ENCODE results near the gene CHD2. TPM values are rescaled to one million over a fixed set of nuclear protein-coding genes. Genes with fewer than 3 reads are reported as not detected.
A peak's percentile ranks its signal among the peaks of the same experiment; 100 is the strongest.

CHD2 gene
- polyA plus RNA-seq, 1 experiment, result 62.6 TPM

- CTCF ChIA-PET, result no interaction called here
Measured at GRCh38 chr15:92878593-92879053, 21.5 kb upstream of the CHD2 start.

GRCh38 chr15:92879949-92880725 is 20.0 kb upstream of the CHD2 start:
- Histone ChIP-seq H3K9me3 (ENCODE audit: control insufficient read depth, insufficient read depth, low read length) (no peaks in the 10 kb centered on the region), H3K27me3 (ENCODE audit: control insufficient read depth, insufficient read depth, low read length) (no peaks in the 10 kb centered on the region), H3K4me3 (ENCODE audit: low read depth, low read length) (no peak overlapping the region), H3K27ac (ENCODE audit: low read depth, low read length) (no peak overlapping the region)
- ChIA-PET POLR2A (interaction anchor here (0.6 kb wide), 1 partner anchor 60 kb away, joined by 3 read pairs; no protein-coding TSS in a partner anchor), CTCF (interaction anchor here (1.0 kb wide), 1 partner anchor 83 kb away, joined by 3 read pairs; no protein-coding TSS in a partner anchor)
- no peak for DNase-seq (ENCODE audit: low read depth, low spot score)
- TF ChIP-seq CTCF (IDR thresholded peaks at IDR 0.05; ENCODE audit: low read depth, low read length), result no peak

More at GRCh38 chr15:92878593-92879053, 21.5 kb upstream of the CHD2 start:
- H3K9me3 ChIP-seq (ENCODE audit: control insufficient read depth, insufficient read depth, low read length), result no peaks in the 10 kb centered on the region
- H3K27ac ChIP-seq (ENCODE audit: low read depth, low read length), result no peak overlapping the region
- DNase-seq (ENCODE audit: low read depth, low spot score), result no peak
- no peaks in the 10 kb centered on the region for H3K27me3 ChIP-seq (ENCODE audit: control insufficient read depth, insufficient read depth, low read length)
- TF ChIP-seq CTCF (IDR thresholded peaks at IDR 0.05; ENCODE audit: low read depth, low read length), result no peak
- H3K4me3 ChIP-seq (ENCODE audit: low read depth, low read length), result no peak overlapping the region
- POLR2A ChIA-PET, result no interaction called here

GRCh38 chr15:92880796-92881195 is 19.3 kb upstream of the CHD2 start:
- no peaks in the 10 kb centered on the region for H3K27me3 ChIP-seq (ENCODE audit: control insufficient read depth, insufficient read depth, low read length)
- POLR2A ChIA-PET, result interaction anchor here (2.6 to 2.9 kb wide), 3 partner anchors 21 to 58 kb away, joined by 20 to 98 read pairs (median 63); partner anchors contain the start of gene CHD2
- H3K4me3 ChIP-seq (ENCODE audit: low read depth, low read length), result no peak overlapping the region
- H3K27ac ChIP-seq (ENCODE audit: low read depth, low read length), result no peak overlapping the region
- DNase-seq (ENCODE audit: low read depth, low spot score), result no peak
- H3K9me3 ChIP-seq (ENCODE audit: control insufficient read depth, insufficient read depth, low read length), result no peaks in the 10 kb centered on the region
- TF ChIP-seq CTCF (IDR thresholded peaks at IDR 0.05; ENCODE audit: low read depth, low read length), result no peak
- CTCF ChIA-PET, result interaction anchor here (1.0 to 1.2 kb wide), 2 partner anchors 11 to 83 kb away, joined by 3 to 6 read pairs; no protein-coding TSS in a partner anchor

GRCh38 chr15:92881211-92881754 is 18.8 kb upstream of the CHD2 start:
- peak overlapping the region; percentile 71 for H3K27ac ChIP-seq (ENCODE audit: low read depth, low read length)
- TF ChIP-seq CTCF (IDR thresholded peaks at IDR 0.05; ENCODE audit: low read depth, low read length), result no peak

More at GRCh38 chr15:92881211-92881754, 18.8 kb upstream of the CHD2 start:
- ChIA-PET CTCF (interaction anchor here (1.0 to 1.8 kb wide), 4 partner anchors 11 to 84 kb away, joined by 3 to 10 read pairs (median 5); no protein-coding TSS in a partner anchor), POLR2A (interaction anchor here (0.6 to 2.9 kb wide), 8 partner anchors 21 to 80 kb away, joined by 3 to 98 read pairs (median 14); partner anchors contain the start of gene CHD2)
- Histone ChIP-seq H3K27me3 (ENCODE audit: control insufficient read depth, insufficient read depth, low read length) (no peaks in the 10 kb centered on the region), H3K4me3 (ENCODE audit: low read depth, low read length) (peak overlapping the region; percentile 55), H3K9me3 (ENCODE audit: control insufficient read depth, insufficient read depth, low read length) (no peaks in the 10 kb centered on the region)
- DNase-seq (ENCODE audit: low read depth, low spot score), result no peak
